ENCODE measurements around the gene PBX2. TPM values are rescaled to one million over a fixed set of nuclear protein-coding genes. Genes with fewer than 3 reads are reported as not detected.

Gene PBX2
- total and polyA plus RNA-seq, 2 experiments from 2014 or later, result 3.1 to 25.4 TPM

DNA sequence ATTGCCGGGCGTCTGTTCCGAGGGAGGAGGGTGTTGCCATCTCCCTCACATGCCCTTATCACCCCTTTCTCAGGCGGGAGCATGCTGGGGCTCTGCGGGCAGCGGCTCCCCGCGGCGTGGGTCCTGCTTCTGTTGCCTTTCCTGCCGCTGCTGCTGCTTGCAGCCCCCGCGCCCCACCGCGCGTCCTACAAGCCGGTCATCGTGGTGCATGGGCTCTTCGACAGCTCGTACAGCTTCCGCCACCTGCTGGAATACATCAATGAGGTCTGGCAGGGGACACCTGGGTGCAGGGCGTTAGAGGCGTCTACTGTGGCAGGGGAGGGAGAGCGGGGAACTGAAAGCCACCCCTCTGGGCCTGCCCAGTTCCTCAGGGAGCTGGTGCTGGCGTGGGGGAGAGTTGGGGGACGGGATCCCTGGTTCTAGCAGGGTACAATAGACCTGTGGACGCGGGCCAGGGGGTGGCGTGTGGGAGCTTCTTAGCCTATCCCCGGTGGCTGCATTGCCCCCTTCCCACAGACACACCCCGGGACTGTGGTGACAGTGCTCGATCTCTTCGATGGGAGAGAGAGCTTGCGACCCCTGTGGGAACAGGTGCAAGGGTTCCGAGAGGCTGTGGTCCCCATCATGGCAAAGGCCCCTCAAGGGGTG lies 35.4 kb downstream of the PBX2 start:
- 2 to 7% methylated on average over 33 to 34 of the region's 34 CpGs for WGBS, 2 experiments (ENCODE audit: low coverage in 1 of 2, low lambda C conversion rate in 2 of 2, missing lambda C conversion rate in 2 of 2)
- Histone ChIP-seq H3K27me3 (replicated peaks; ENCODE audit: insufficient read depth) (no peaks in the 10 kb centered on the region), H3K4me1 (ENCODE audit: insufficient read depth) (peaks cover 20% of the 10 kb centered on the region), H3K9me2 (ENCODE audit: insufficient read depth) (no peaks in the 10 kb centered on the region), H3K36me3 (ENCODE audit: low read depth) (peaks cover 11% of the 10 kb centered on the region; the same call in 1 of the 2 replicates), H3K79me2 (ENCODE audit: insufficient read depth) (peaks cover 28% of the 10 kb centered on the region), H3K9ac (peak overlapping the region; percentile 91), H3K27ac (peak overlapping the region; percentile 91), H3K4me2 (ENCODE audit: unreplicated experiment) (peak overlapping the region; percentile 93), H3K9me3 (ENCODE audit: low read depth) (no peaks in the 10 kb centered on the region), H2AFZ (peak overlapping the region; percentile 97), H4K20me1 (ENCODE audit: insufficient read depth) (no peaks in the 10 kb centered on the region), H3F3A (ENCODE audit: insufficient read depth) (peaks cover 9% of the 10 kb centered on the region; the same call in 1 of the 2 replicates), H3K4me3 (peak overlapping the region; percentile 94)
- TF ChIP-seq EZH2 (IDR thresholded peaks at IDR 0.05; ENCODE audit: insufficient read depth, poor library complexity, severe bottlenecking) (no peak), EZH2phosphoT487 (IDR thresholded peaks at IDR 0.05; ENCODE audit: insufficient read depth, low read depth) (no peak)
- in situ Hi-C loops (cut with MboI), result no loop called here
- DNase-seq, result peak; percentile 86

DNA sequence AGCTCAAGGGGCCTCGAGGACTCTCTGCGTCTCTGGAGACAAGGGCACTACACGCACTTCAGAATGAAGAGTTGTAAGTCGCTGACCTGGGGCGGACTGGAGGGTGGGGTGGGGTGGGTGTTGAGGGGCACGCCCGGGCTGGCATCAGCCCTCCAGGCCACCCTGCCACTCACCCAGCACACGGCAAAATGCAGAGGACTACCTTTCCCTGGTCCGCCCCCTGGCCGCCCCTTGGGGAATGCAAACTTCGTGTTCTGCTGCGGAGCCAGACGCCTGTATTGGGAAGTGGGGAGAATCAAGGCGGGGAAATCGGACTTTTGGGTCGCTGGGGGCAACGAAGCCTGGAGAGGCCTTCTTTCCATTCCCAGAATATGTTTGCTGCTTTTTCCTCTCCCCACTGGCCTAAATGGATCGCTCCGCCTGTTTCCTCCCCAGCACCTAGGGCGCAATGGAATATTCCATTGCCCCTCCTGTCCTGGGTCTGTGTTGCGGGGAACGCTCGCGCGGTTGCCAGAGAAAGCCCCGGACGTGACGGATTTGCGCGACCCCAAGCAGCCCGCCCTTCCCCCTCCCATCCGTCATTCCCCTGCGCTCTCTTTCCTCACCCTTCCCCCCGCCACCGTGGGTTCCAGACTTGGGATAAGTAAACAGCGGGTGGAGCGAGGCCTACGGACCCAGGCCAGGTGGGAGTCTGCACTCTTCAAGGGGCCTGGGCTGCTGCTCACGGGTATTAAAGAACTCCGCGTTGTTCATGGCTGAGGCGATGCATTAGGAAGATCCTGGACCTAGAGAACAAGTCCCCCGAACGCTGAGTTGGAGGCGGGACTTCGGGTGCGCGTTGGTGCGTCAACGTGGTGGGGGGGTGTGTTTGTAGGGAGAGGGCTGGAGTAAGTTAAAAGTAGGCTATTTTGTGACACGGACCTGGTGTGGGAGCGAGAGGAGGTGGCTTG lies 36.2 kb downstream of the PBX2 start, which contains the start of gene PPT2:
PPT2 (plus strand) TSS at position 578 of the 950 bp plus-strand sequence. CDS start 454 bp downstream, outside the sequence.
- TF ChIP-seq EZH2 (IDR thresholded peaks at IDR 0.05; ENCODE audit: insufficient read depth, poor library complexity, severe bottlenecking) (no peak), EZH2phosphoT487 (IDR thresholded peaks at IDR 0.05; ENCODE audit: insufficient read depth, low read depth) (no peak)
- peak within 1 kb of the TSS; percentile 97 for H2AFZ ChIP-seq
- H3K4me2 ChIP-seq (ENCODE audit: unreplicated experiment), result peak within 1 kb of the TSS; percentile 93
- H3K27me3 ChIP-seq (replicated peaks; ENCODE audit: insufficient read depth), result no peaks in the 10 kb centered on the region
- no peaks in the 10 kb centered on the region for H4K20me1 ChIP-seq (ENCODE audit: insufficient read depth)
- H3K36me3 ChIP-seq (ENCODE audit: low read depth), result peaks cover 14% of the 10 kb centered on the region; the same call in 1 of the 2 replicates
- no peaks in the 10 kb centered on the region for H3K9me3 ChIP-seq (ENCODE audit: low read depth)
- 1 to 2% methylated on average over 40 to 52 of the region's 52 CpGs for WGBS, 2 experiments (ENCODE audit: low coverage in 1 of 2, low lambda C conversion rate in 2 of 2, missing lambda C conversion rate in 2 of 2)
- H3K79me2 ChIP-seq (ENCODE audit: insufficient read depth), result peaks cover 28% of the 10 kb centered on the region
- peak within 1 kb of the TSS; percentile 94 for H3K4me3 ChIP-seq
- H3K4me1 ChIP-seq (ENCODE audit: insufficient read depth), result peaks cover 20% of the 10 kb centered on the region
- peaks cover 9% of the 10 kb centered on the region; the same call in 1 of the 2 replicates for H3F3A ChIP-seq (ENCODE audit: insufficient read depth)
- peak; percentile 93 for DNase-seq
- in situ Hi-C loops (cut with MboI), result no loop called here
- peak within 1 kb of the TSS; percentile 91 for H3K27ac ChIP-seq
- peak within 1 kb of the TSS; percentile 91 for H3K9ac ChIP-seq
- no peaks in the 10 kb centered on the region for H3K9me2 ChIP-seq (ENCODE audit: insufficient read depth)

DNA sequence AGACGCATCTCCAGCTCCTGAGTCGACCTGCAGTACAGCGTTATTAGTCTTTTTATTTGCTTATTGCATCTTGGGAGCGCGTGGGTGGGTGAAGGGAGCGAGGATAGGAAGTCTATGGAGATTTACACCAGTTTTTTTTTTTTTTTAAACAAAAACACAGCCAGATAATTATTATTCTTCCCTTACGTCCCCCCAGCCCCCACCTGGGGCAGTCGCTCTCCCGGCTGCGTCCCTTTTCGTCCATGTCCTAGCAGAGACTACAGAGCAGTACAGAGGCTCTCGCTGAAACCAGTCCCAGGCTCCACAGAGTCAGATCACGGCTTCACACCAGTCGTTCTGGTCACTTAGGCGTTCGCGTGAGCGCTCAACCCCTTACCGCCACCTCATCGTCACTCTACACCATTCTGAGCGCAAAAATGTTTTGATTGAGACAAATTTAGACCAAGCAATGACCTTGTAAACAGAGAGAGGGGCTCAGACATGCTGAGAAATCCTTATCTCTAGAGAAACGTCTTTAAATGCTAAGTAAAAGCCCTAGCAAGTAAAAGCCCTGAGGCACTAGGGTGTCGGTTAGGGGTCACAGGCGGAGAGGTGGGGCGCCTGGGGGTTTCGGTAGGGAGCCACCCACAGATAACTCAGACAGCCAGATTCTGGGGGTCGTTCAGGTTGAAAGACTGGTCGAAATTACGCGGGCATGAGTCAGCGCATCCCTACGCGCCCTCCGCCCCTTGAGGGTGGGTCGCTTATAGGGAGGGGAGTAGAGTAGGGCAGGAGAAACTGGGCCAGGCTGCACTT lies 37.0 kb downstream of the PBX2 start:
- H3K9ac ChIP-seq, result peak overlapping the region; percentile 91
- H3K4me1 ChIP-seq (ENCODE audit: insufficient read depth), result peaks cover 20% of the 10 kb centered on the region
- peak overlapping the region; percentile 91 for H3K27ac ChIP-seq
- H4K20me1 ChIP-seq (ENCODE audit: insufficient read depth), result no peaks in the 10 kb centered on the region
- peak overlapping the region; percentile 93 for H3K4me2 ChIP-seq (ENCODE audit: unreplicated experiment)
- peak; percentile 77 for DNase-seq
- peak overlapping the region; percentile 97 for H2AFZ ChIP-seq
- WGBS, 2 experiments (ENCODE audit: low coverage in 1 of 2, low lambda C conversion rate in 2 of 2, missing lambda C conversion rate in 2 of 2), result 7 to 10% methylated on average over 35 of the region's 35 CpGs
- no peaks in the 10 kb centered on the region for H3K9me3 ChIP-seq (ENCODE audit: low read depth)
- H3K79me2 ChIP-seq (ENCODE audit: insufficient read depth), result peaks cover 28% of the 10 kb centered on the region
- H3K9me2 ChIP-seq (ENCODE audit: insufficient read depth), result no peaks in the 10 kb centered on the region
- in situ Hi-C loops (cut with MboI), result no loop called here
- peaks cover 9% of the 10 kb centered on the region; the same call in 1 of the 2 replicates for H3K36me3 ChIP-seq (ENCODE audit: low read depth)
- peak overlapping the region; percentile 94 for H3K4me3 ChIP-seq
- no peaks in the 10 kb centered on the region for H3K27me3 ChIP-seq (replicated peaks; ENCODE audit: insufficient read depth)
- peaks cover 9% of the 10 kb centered on the region; the same call in 1 of the 2 replicates for H3F3A ChIP-seq (ENCODE audit: insufficient read depth)
- TF ChIP-seq EZH2 (IDR thresholded peaks at IDR 0.05; ENCODE audit: insufficient read depth, poor library complexity, severe bottlenecking), result no peak
- TF ChIP-seq EZH2phosphoT487 (IDR thresholded peaks at IDR 0.05; ENCODE audit: insufficient read depth, low read depth), result no peak
